GM12875 (cell line): ENCODE measurements around the gene CXCR3.
"Not testable (repeated sequence)": the region's sequence is repeated elsewhere in the genome, so short reads cannot be mapped to it uniquely, and the experiment has no call there.

ENCODE experiments used
- H3K4me3 ChIP-seq: one replicate; pipeline ENCODE4 v1.5.1; 2011; ENCODE audit warnings: low read depth, low read length, control low read depth
- CTCF ChIP-seq: IDR thresholded peaks from 2 replicates; pipeline ENCODE4 v1.5.1; 2011; ENCODE audit warnings: low read depth, mild to moderate bottlenecking, control low read depth, inconsistent platforms, low read length, moderate library complexity, borderline replicate concordance; ENCODE audit not compliant: insufficient read depth

Gene CXCR3

GRCh38 chrX:71607488-71607887 is 10.8 kb downstream of the CXCR3 start:
- no peak for TF ChIP-seq CTCF
- no peak overlapping the region for H3K4me3 ChIP-seq

GRCh38 chrX:71606536-71607216 is 11.6 kb downstream of the CXCR3 start:
- no peak for TF ChIP-seq CTCF
- H3K4me3 ChIP-seq: no peak overlapping the region

- no peak overlapping the region for H3K4me3 ChIP-seq
- TF ChIP-seq CTCF: no peak
These were observed 13.3 kb downstream of the CXCR3 start for GRCh38 chrX:71604796-71605568.

- no peak for TF ChIP-seq CTCF
- H3K4me3 ChIP-seq: no peak overlapping the region
These were observed 14.2 kb downstream of the CXCR3 start for GRCh38 chrX:71604141-71604540.

- H3K4me3 ChIP-seq: no peak overlapping the region
- no peak for TF ChIP-seq CTCF
These were observed 14.7 kb downstream of the CXCR3 start for GRCh38 chrX:71603618-71604017.

GRCh38 chrX:71599965-71600364 is 18.3 kb downstream of the CXCR3 start:
- no peak for TF ChIP-seq CTCF
- H3K4me3 ChIP-seq: no peak overlapping the region

GRCh38 chrX:71593210-71593609 is 25.1 kb downstream of the CXCR3 start:
- H3K4me3 ChIP-seq: not testable (repeated sequence)
